Spleen (tissue), 11 donors: Measurements from ENCODE around the gene MUC4. TPM values are rescaled to one million over a fixed set of nuclear protein-coding genes. Genes with fewer than 3 reads are reported as not detected.
A peak's percentile ranks its signal among the peaks of the same experiment; 100 is the strongest.
"Not testable (repeated sequence)": the region's sequence is repeated elsewhere in the genome, so short reads cannot be mapped to it uniquely, and the experiment has no call there.

Experiments used
- DNase-seq: peaks from one replicate; pipeline ENCODE4 v3.0.0-alpha.2; 2020
- H3K27ac ChIP-seq, 8 donors: fragments of 200-600 bp; sonication (generic) in 7 of 8; 1 replicate in 4 of 8; 2 replicates in 4 of 8; pipeline versions ENCODE4 v1.5.0 to v1.8.0; 2016 to 2021; ENCODE audit warnings: inconsistent platforms in 4 of 8, mild to moderate bottlenecking in 4 of 8, moderate library complexity in 1 of 8
- H3K27me3 ChIP-seq, 7 donors: fragments of 200-600 bp; sonication (generic) in 6 of 7; replicated peaks in 1 of 7; 1 replicate in 4 of 7; 2 replicates in 3 of 7; pipeline versions ENCODE4 v1.5.0 to v1.8.0; 2016 to 2021; ENCODE audit warnings: inconsistent platforms in 3 of 7, mild to moderate bottlenecking in 1 of 7
- H3K36me3 ChIP-seq, 6 donors: fragments of 200-600 bp; sonication (generic) in 5 of 6; 1 replicate in 4 of 6; 2 replicates in 2 of 6; pipeline versions ENCODE4 v1.5.0 to v1.8.0; 2016 to 2021; ENCODE audit warnings: inconsistent platforms in 2 of 6
- H3K4me1 ChIP-seq, 6 donors: fragments of 200-600 bp; sonication (generic) in 5 of 6; 1 replicate in 3 of 6; 2 replicates in 3 of 6; pipeline versions ENCODE4 v1.5.0 to v1.8.0; 2016 to 2021; ENCODE audit warnings: inconsistent platforms in 3 of 6
- H3K4me3 ChIP-seq, 8 donors: fragments of 200-600 bp; sonication (generic) in 7 of 8; 1 replicate in 4 of 8; 2 replicates in 4 of 8; pipeline versions ENCODE4 v1.5.0 to v1.8.0; 2016 to 2021; ENCODE audit warnings: inconsistent platforms in 4 of 8, mild to moderate bottlenecking in 4 of 8, moderate library complexity in 2 of 8
- H3K9me3 ChIP-seq, 8 donors: fragments of 200-600 bp; sonication (generic) in 7 of 8; 1 replicate in 4 of 8; 2 replicates in 4 of 8; pipeline versions ENCODE4 v1.5.0 to v1.8.0; 2016 to 2021; ENCODE audit warnings: inconsistent platforms in 4 of 8
- POLR2A ChIP-seq, 3 donors: fragments of 450-650 bp; IDR thresholded peaks; one replicate each; pipeline ENCODE4 v1.5.1; 2017; ENCODE audit warnings: antibody characterized with exemption in 3 of 3, mild to moderate bottlenecking in 1 of 3
- POLR2AphosphoS5 ChIP-seq, 3 donors: sonication (generic); formaldehyde crosslinking; IDR thresholded peaks; one replicate each; pipeline ENCODE4 v1.5.1; 2017; ENCODE audit warnings: antibody characterized with exemption in 3 of 3
- WGBS, 5 donors: extraction: QIAGEN DNeasy Blood & Tissue Kit in 3 of 5; methylation state at CpG; one replicate each; pipeline versions ENCODE4 v1.1.5 to v1.1.7; 2013 to 2018; 5-methylcytosine and 5-hydroxymethylcytosine counted together
- intact Hi-C: fragments of 100-400 bp; cut with DNase I; formaldehyde crosslinking; loops from one replicate; pipeline ENCODE4 v1.15.0; 2023; ENCODE audit warnings: low total_unique reads
- polyA plus RNA-seq, 3 donors: library from polyadenylated mRNA; stranded (reverse); fragments of 200-250 nt; gene quantifications; one replicate each; pipeline ENCODE4 v1.2.1, GENCODE V29; 2013
- total RNA-seq, 7 donors: library from RNA; depleted of rRNA in 3 of 7; stranded (reverse); fragments of >200 nt in 3 of 7; fragmentation: NEBNext Ultra II Directional in 4 of 7; extraction: Animal tissue kit (Norgen Biotek cat#: 25700) in 4 of 7; gene quantifications; one replicate each; pipeline versions ENCODE4 v1.1.0 to v1.2.1, GENCODE V29; 2016 to 2021
- TF ChIP-seq, protein P1 (sequence below), 11 experiments: fragments of 200-600 bp in 7 of 11; fragments of 450-650 bp in 4 of 11; sonication (generic) in 4 of 11; IDR thresholded peaks in 8 of 11; conservative IDR thresholded peaks in 3 of 11; 1 replicate in 7 of 11; 2 replicates in 4 of 11; pipeline versions ENCODE4 v1.4.0 to v1.8.0; 2016 to 2021; ENCODE audit warnings: antibody characterized with exemption in 11 of 11, inconsistent platforms in 4 of 11, mild to moderate bottlenecking in 1 of 11
- donor health status: healthy with polysubstance abuse.
- donor health status: DM: no; HTN: no; CAD: no; lungs with moderate emphysema.
- donor health status: DM: no; HTN: no; CAD: no.
- donor health status: Bipolar disorder and iron deficiency.
- donor health status: healthy.
- donor health status: DM: no; HTN: no; CAD: no.
- donor health status: DM: yes; HTN: yes; CAD: no.

The MUC4 gene
- total and polyA plus RNA-seq, 10 donors: 0.02 to 0.03 TPM; not detected in 8

DNA sequence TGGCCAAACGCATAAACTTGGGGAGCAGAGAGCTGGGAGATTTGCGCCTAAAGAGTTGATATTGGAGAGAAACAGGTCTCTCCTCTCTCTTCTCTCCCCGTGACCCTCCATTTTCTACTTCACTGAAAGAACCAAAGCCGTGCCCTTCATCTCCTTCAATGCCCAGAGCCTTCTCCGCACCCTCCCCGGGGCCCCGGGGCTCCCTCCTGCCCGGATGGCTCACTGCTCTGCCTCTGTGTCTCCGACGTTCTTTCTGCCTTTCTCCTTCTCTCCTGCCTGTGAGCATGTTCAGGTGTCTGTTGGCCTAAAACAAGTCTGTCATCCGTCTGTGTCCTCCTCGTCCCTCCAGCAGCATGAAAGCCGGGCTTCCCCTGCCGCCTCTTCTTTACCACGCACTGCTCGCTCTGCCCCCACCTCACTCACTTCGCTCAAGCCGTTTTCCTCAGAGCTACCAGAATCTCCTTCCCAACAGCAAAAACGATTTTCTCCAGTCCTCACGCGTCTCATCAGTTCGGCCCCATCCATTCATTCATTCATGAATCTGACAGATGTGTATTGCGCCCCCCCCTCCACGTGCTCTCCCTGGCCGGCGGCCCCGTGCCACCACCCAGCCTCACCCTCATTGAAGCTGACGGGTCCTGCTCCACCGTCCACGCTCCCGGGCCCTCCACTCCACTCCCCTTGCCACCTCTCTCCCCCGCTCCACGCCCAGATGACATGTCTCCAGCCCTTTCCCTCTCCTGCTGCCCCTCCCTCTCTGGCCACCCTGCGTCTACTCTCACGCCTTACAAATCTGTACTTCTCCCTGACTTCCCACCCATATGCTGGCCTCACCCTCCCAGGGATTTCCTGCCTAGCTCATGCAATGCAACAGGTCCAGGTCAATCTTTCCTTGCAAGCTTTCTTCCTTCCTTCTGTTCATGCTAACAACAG lies 10.2 kb downstream of the MUC4 start:
- 81 to 85% (median 83%) methylated on average over 35 of the region's 35 CpGs for WGBS, 5 donors
- H3K4me3 ChIP-seq: peak overlapping the region in 1 of 8 donors; percentile 39
- H3K27ac ChIP-seq: peak overlapping the region in 1 of 8 donors; percentile 42
- TF ChIP-seq POLR2AphosphoS5 (IDR thresholded peaks at IDR 0.05) (no peak), POLR2A (IDR thresholded peaks at IDR 0.05) (no peak)
- TF ChIP-seq, protein P1, sequence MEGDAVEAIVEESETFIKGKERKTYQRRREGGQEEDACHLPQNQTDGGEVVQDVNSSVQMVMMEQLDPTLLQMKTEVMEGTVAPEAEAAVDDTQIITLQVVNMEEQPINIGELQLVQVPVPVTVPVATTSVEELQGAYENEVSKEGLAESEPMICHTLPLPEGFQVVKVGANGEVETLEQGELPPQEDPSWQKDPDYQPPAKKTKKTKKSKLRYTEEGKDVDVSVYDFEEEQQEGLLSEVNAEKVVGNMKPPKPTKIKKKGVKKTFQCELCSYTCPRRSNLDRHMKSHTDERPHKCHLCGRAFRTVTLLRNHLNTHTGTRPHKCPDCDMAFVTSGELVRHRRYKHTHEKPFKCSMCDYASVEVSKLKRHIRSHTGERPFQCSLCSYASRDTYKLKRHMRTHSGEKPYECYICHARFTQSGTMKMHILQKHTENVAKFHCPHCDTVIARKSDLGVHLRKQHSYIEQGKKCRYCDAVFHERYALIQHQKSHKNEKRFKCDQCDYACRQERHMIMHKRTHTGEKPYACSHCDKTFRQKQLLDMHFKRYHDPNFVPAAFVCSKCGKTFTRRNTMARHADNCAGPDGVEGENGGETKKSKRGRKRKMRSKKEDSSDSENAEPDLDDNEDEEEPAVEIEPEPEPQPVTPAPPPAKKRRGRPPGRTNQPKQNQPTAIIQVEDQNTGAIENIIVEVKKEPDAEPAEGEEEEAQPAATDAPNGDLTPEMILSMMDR (IDR thresholded peaks at IDR 0.05 in 8 of 11, conservative IDR thresholded peaks at IDR 0.05 in 3 of 11): no peak
- intact Hi-C loops: no loop called here
- DNase-seq: peak; percentile 62
- H3K27me3 ChIP-seq: peaks cover 0 to 48% (median 0%) of the 10 kb centered on the region in 7 donors
- no peaks in the 10 kb centered on the region for H3K9me3 ChIP-seq
- H3K4me1 ChIP-seq: peaks cover 0 to 39% (median 20%) of the 10 kb centered on the region in 6 donors
- H3K36me3 ChIP-seq: no peaks in the 10 kb centered on the region

DNA sequence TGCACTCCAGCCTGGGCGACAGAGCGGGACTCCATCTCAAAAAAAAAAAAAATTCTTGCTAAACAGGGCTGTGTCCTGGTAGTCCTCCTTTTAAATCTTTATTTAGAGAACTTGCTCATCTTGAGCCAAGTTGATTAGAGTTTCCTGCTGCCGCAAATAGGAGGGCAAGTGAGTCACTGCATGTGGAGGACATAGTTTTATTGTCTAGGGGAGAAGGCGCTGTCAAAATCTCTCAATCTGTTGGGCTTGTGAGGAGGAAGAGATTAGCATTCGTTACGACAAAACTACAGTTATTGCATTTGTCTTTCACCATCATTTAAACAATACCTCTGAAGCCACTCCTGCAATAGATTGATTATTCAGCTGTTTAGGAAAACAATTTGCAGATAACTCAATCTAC lies 11.5 kb downstream of the MUC4 start:
- DNase-seq: no peak
- 78 to 95% (median 86%) methylated on average over 6 of the region's 6 CpGs for WGBS, 5 donors
- Histone ChIP-seq H3K4me1 (peaks cover 0 to 36% (median 20%) of the 10 kb centered on the region in 6 donors), H3K27ac (no peak overlapping the region), H3K36me3 (no peaks in the 10 kb centered on the region), H3K9me3 (no peaks in the 10 kb centered on the region), H3K27me3 (peaks cover 0 to 52% (median 0%) of the 10 kb centered on the region in 7 donors), H3K4me3 (no peak overlapping the region)
- TF ChIP-seq POLR2AphosphoS5 (IDR thresholded peaks at IDR 0.05) (no peak), POLR2A (IDR thresholded peaks at IDR 0.05) (no peak)
- TF ChIP-seq, protein P1 (IDR thresholded peaks at IDR 0.05 in 8 of 11, conservative IDR thresholded peaks at IDR 0.05 in 3 of 11): no peak
- intact Hi-C loops: no loop called here

DNA sequence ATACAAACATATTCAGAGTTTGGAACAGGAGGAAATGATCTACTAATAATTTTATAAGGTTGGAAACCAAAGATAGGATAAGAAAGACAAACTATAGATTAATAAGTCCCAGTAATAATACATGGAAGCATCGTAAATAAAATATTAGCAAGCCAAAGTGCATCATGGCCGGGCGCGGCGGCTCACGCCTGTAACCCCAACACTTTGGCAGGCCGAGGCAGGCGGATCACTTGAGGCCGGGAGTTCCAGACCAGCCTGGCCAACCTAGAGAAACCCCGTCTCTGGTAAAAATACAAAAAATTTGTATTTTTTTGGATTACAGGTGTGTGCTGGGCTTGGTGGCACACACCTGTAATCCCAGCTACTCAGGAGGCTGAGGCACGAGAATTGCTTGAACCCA lies 14.9 kb downstream of the MUC4 start:
- H3K27ac ChIP-seq: no peak overlapping the region
- WGBS, 5 donors: 92 to 98% (median 97%) methylated on average over 11 of the region's 11 CpGs
- H3K36me3 ChIP-seq: no peaks in the 10 kb centered on the region
- no peak overlapping the region for H3K4me3 ChIP-seq
- TF ChIP-seq POLR2A (IDR thresholded peaks at IDR 0.05) (no peak), POLR2AphosphoS5 (IDR thresholded peaks at IDR 0.05) (no peak)
- TF ChIP-seq, protein P1 (IDR thresholded peaks at IDR 0.05 in 8 of 11, conservative IDR thresholded peaks at IDR 0.05 in 3 of 11): no peak
- no peak for DNase-seq
- H3K4me1 ChIP-seq: peaks cover 0 to 2% (median 0%) of the 10 kb centered on the region in 6 donors
- peaks cover 0 to 43% (median 0%) of the 10 kb centered on the region in 7 donors for H3K27me3 ChIP-seq
- no peaks in the 10 kb centered on the region for H3K9me3 ChIP-seq
- intact Hi-C loops: no loop called here

DNA sequence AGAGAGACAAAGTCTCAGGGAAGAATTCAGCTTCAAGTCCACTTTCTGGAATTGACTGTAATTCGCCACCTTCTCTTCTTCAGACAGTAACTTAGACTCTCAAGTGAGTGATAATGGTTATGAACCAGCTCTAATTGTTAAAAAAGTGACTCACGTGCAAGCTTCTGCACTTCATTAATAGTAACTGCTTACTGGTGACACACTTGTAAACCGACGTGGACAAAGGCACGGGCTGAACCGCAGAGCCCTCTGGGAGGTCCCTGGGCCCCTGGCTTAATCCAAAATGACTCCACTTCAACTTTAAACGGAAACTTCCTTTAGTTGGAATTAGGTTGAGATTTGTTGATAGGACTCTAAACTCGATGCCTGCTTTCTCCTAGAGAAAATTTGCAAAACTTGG lies 17.0 kb downstream of the MUC4 start:
- DNase-seq: no peak
- Histone ChIP-seq H3K27ac (no peak overlapping the region), H3K27me3 (peaks cover 0 to 51% (median 0%) of the 10 kb centered on the region in 7 donors), H3K36me3 (no peaks in the 10 kb centered on the region), H3K9me3 (no peaks in the 10 kb centered on the region), H3K4me3 (no peak overlapping the region), H3K4me1 (no peaks in the 10 kb centered on the region)
- no peak for TF ChIP-seq POLR2AphosphoS5 (IDR thresholded peaks at IDR 0.05)
- TF ChIP-seq, protein P1 (IDR thresholded peaks at IDR 0.05 in 8 of 11, conservative IDR thresholded peaks at IDR 0.05 in 3 of 11): no peak
- no peak for TF ChIP-seq POLR2A (IDR thresholded peaks at IDR 0.05)
- intact Hi-C loops: no loop called here
- WGBS, 5 donors: 56 to 75% (median 71%) methylated on average over 8 of the region's 8 CpGs

DNA sequence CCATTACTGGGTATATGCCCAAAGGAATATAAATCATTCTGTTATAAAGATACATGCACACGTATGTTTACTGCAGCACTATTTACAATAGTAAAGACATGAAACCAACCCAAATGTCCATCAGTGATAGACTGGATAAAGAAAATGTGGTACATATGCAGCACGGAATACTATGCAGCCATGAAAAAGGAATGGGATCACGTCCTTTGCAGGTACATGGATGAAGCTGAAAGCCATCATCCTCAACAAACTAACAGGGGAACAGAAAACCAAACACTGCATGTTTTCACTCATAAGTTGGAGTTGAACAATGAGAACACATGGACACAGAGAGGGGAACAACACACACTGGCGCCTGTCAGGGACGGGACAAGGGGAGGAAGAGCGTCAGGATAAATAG lies 19.1 kb downstream of the MUC4 start:
- peaks cover 0 to 62% (median 4%) of the 10 kb centered on the region in 7 donors for H3K27me3 ChIP-seq
- H3K36me3 ChIP-seq, H3K9me3 ChIP-seq, H3K4me3 ChIP-seq, intact Hi-C loops, H3K27ac ChIP-seq, H3K4me1 ChIP-seq, DNase-seq: not testable (repeated sequence)
- WGBS, 5 donors: 76 to 81% (median 78%) methylated on average over 6 of the region's 6 CpGs
